DOHH2 (cell line): ENCODE measurements around the gene ZFYVE27.

Source experiments
- H3F3A ChIP-seq: fragments of 200-600 bp; sonication (generic), shearing (Covaris generic); 2 replicates; pipeline ENCODE4 v1.6.0; 2016; ENCODE audit warnings: antibody characterized with exemption, mild to moderate bottlenecking; ENCODE audit not compliant: control insufficient read depth, insufficient read depth
- H3K27ac ChIP-seq: fragments of 200-600 bp; sonication (generic); 2 replicates; pipeline ENCODE4 v1.5.1; 2014; ENCODE audit warnings: low read depth, mild to moderate bottlenecking, low read length, moderate library complexity
- H3K27me3 ChIP-seq: fragments of 200-600 bp; sonication (generic); 2 replicates; pipeline ENCODE4 v1.6.1; 2014; ENCODE audit warnings: mild to moderate bottlenecking, low read length, mixed read lengths; ENCODE audit not compliant: control insufficient read depth
- H3K36me3 ChIP-seq: fragments of 200-600 bp; sonication (generic); 2 replicates; pipeline ENCODE4 v1.6.1; 2014; ENCODE audit warnings: mild to moderate bottlenecking, low read length, moderate library complexity, mixed read lengths; ENCODE audit not compliant: control insufficient read depth
- H3K4me1 ChIP-seq: fragments of 200-600 bp; sonication (generic); 2 replicates; pipeline ENCODE4 v1.6.1; 2014; ENCODE audit warnings: mild to moderate bottlenecking, low read length, mixed read lengths; ENCODE audit not compliant: control insufficient read depth
- H3K4me2 ChIP-seq: fragments of 200-600 bp; sonication (generic); 2 replicates; pipeline ENCODE4 v1.6.0; 2014; ENCODE audit warnings: mild to moderate bottlenecking, low read length, moderate library complexity
- H3K4me3 ChIP-seq: fragments of 200-600 bp; sonication (generic); 2 replicates; pipeline ENCODE4 v1.5.1; 2014; ENCODE audit warnings: mild to moderate bottlenecking, low read length, mixed read lengths
- H3K79me2 ChIP-seq: fragments of 200-600 bp; sonication (generic); 2 replicates; pipeline ENCODE4 v1.6.1; 2014; ENCODE audit warnings: mild to moderate bottlenecking, low read length, mixed read lengths; ENCODE audit not compliant: control insufficient read depth
- H3K9me2 ChIP-seq: fragments of 200-600 bp; sonication (generic); replicated peaks from 2 replicates; pipeline ENCODE4 v1.6.1; 2014; ENCODE audit warnings: mild to moderate bottlenecking, low read length, mixed read lengths; ENCODE audit not compliant: control insufficient read depth
- H3K9me3 ChIP-seq: fragments of 200-600 bp; sonication (generic); 2 replicates; pipeline ENCODE4 v1.6.1; 2014; ENCODE audit warnings: antibody characterized with exemption, low read length, mixed read lengths; ENCODE audit not compliant: control insufficient read depth, insufficient read depth
- H4K20me1 ChIP-seq: fragments of 200-600 bp; sonication (generic); 2 replicates; pipeline ENCODE4 v1.6.0; 2014; ENCODE audit warnings: low read depth, mild to moderate bottlenecking, antibody characterized with exemption, low read length, moderate library complexity; ENCODE audit not compliant: control insufficient read depth, insufficient read depth
- CTCF ChIP-seq: fragments of 200-600 bp; sonication (generic); IDR thresholded peaks from one replicate; pipeline ENCODE4 v1.5.1; 2014; ENCODE audit warnings: antibody characterized with exemption, mild to moderate bottlenecking, low read depth, low read length; ENCODE audit not compliant: poor library complexity, severe bottlenecking
- EZH2phosphoT487 ChIP-seq: fragments of 200-600 bp; sonication (generic); IDR thresholded peaks from 2 replicates; pipeline ENCODE4 v1.6.1; 2017; ENCODE audit warnings: borderline replicate concordance, mild to moderate bottlenecking, antibody characterized with exemption, low read length, moderate library complexity, mixed read lengths

Gene ZFYVE27

GRCh38 chr10:97717627-97718026 lies 19.3 kb upstream of the ZFYVE27 start:
- no peak overlapping the region for H3K4me2 ChIP-seq
- H3K36me3 ChIP-seq, result no peaks in the 10 kb centered on the region
- H3K27me3 ChIP-seq, result peaks cover 19% of the 10 kb centered on the region
- H3K4me1 ChIP-seq, result peaks cover 14% of the 10 kb centered on the region
- TF ChIP-seq EZH2phosphoT487 (no peak), CTCF (no peak)
- no peaks in the 10 kb centered on the region; the same call in 1 of the 2 replicates for H4K20me1 ChIP-seq
- H3K79me2 ChIP-seq, result no peaks in the 10 kb centered on the region; the same call in 1 of the 2 replicates
- no peak overlapping the region for H3K4me3 ChIP-seq
- H3K9me2 ChIP-seq, result no peaks in the 10 kb centered on the region
- H3F3A ChIP-seq, result no peaks in the 10 kb centered on the region
- no peaks in the 10 kb centered on the region for H3K9me3 ChIP-seq
- H3K27ac ChIP-seq, result no peak overlapping the region

- Histone ChIP-seq H3K79me2 (no peaks in the 10 kb centered on the region; the same call in 1 of the 2 replicates), H3K4me2 (no peak overlapping the region), H3K9me2 (no peaks in the 10 kb centered on the region), H3K27ac (no peak overlapping the region), H3F3A (no peaks in the 10 kb centered on the region), H3K4me1 (peaks cover 11% of the 10 kb centered on the region), H3K9me3 (no peaks in the 10 kb centered on the region), H4K20me1 (no peaks in the 10 kb centered on the region; the same call in 1 of the 2 replicates), H3K4me3 (no peak overlapping the region), H3K36me3 (no peaks in the 10 kb centered on the region), H3K27me3 (peaks cover 19% of the 10 kb centered on the region)
- TF ChIP-seq CTCF (no peak), EZH2phosphoT487 (no peak)
Measured at GRCh38 chr10:97718178-97718577, 18.8 kb upstream of the ZFYVE27 start.

GRCh38 chr10:97718659-97719142 lies 18.2 kb upstream of the ZFYVE27 start:
- TF ChIP-seq EZH2phosphoT487, result no peak
- no peak for TF ChIP-seq CTCF
- Histone ChIP-seq H3K27ac (no peak overlapping the region), H3F3A (no peaks in the 10 kb centered on the region), H3K4me1 (peaks cover 9% of the 10 kb centered on the region), H4K20me1 (no peaks in the 10 kb centered on the region; the same call in 1 of the 2 replicates), H3K4me3 (no peak overlapping the region), H3K9me2 (no peaks in the 10 kb centered on the region), H3K36me3 (no peaks in the 10 kb centered on the region), H3K79me2 (no peaks in the 10 kb centered on the region; the same call in 1 of the 2 replicates), H3K4me2 (no peak overlapping the region), H3K27me3 (peaks cover 19% of the 10 kb centered on the region), H3K9me3 (no peaks in the 10 kb centered on the region)
